Activated CD8-positive, alpha-beta memory T cell treated with anti-CD3 and anti-CD28 coated beads, Interleukin-2, amount 10 ng/mL, durations not matched to agents 7 days and 5 days (primary cell): ENCODE data around the gene SLC8A2. TPM values are rescaled to one million over a fixed set of nuclear protein-coding genes. Genes with fewer than 3 reads are reported as not detected.

Experiments used
- ATAC-seq: fragments of 150-1000 bp; cut with Tn5 transposase; one replicate; pipeline ENCODE4 v1.10.0; 2021; ENCODE audit warnings: moderate library complexity
- CTCF ChIA-PET: fragments of 350-600 bp; sonication (Branson Sonifier 250); formaldehyde crosslinking; loops from one replicate; lab custom pipeline; 2021; ENCODE audit warnings: antibody characterized with exemption; lab: Charles Lee
- DNase-seq: peaks from one replicate; pipeline ENCODE4 v3.0.0-alpha.2; 2020
- H3K27ac Mint-ChIP-seq: one replicate; pipeline ENCODE4 v1.8.0; 2021; ENCODE audit warnings: mild to moderate bottlenecking, mixed read lengths
- H3K27me3 Mint-ChIP-seq: one replicate; pipeline ENCODE4 v1.8.0; 2021; ENCODE audit warnings: mixed read lengths
- H3K36me3 Mint-ChIP-seq: one replicate; pipeline ENCODE4 v1.8.0; 2021; ENCODE audit warnings: mild to moderate bottlenecking, mixed read lengths
- H3K4me1 Mint-ChIP-seq: one replicate; pipeline ENCODE4 v1.8.0; 2021; ENCODE audit warnings: mixed read lengths
- H3K4me3 Mint-ChIP-seq: one replicate; pipeline ENCODE4 v1.8.0; 2021; ENCODE audit warnings: mild to moderate bottlenecking, moderate library complexity, mixed read lengths
- H3K9me3 Mint-ChIP-seq: one replicate; pipeline ENCODE4 v1.8.0; 2022; ENCODE audit warnings: low read depth, mixed read lengths
- total RNA-seq, 2 experiments: library from RNA; stranded (reverse); gene quantifications; one replicate each; pipeline ENCODE4 v1.2.3, GENCODE V29; 2021

The SLC8A2 gene
- total RNA-seq, 2 experiments from 2014 or later = 0.14 to 0.32 TPM

- CTCF ChIA-PET = interaction anchor here (0.5 to 1.0 kb wide), 2 partner anchors 56 to 209 kb away, joined by 3 read pairs; no protein-coding TSS in a partner anchor
- ATAC-seq = no peak
- Mint-ChIP-seq H3K27me3 (no peaks in the 10 kb centered on the region), H3K9me3 (no peaks in the 10 kb centered on the region), H3K36me3 (peaks cover 4% of the 10 kb centered on the region), H3K27ac (no peak overlapping the region), H3K4me1 (peaks cover 2% of the 10 kb centered on the region), H3K4me3 (no peak overlapping the region)
- DNase-seq = no peak
These were observed 26.9 kb upstream of the SLC8A2 start for GRCh38 chr19:47498561-47498960.

- CTCF ChIA-PET = no interaction called here
- Mint-ChIP-seq H3K27me3 (no peaks in the 10 kb centered on the region), H3K36me3 (peaks cover 2% of the 10 kb centered on the region), H3K27ac (no peak overlapping the region), H3K9me3 (no peaks in the 10 kb centered on the region), H3K4me1 (peaks cover 2% of the 10 kb centered on the region), H3K4me3 (no peak overlapping the region)
- no peak for DNase-seq
- ATAC-seq = no peak
These were observed 26.3 kb upstream of the SLC8A2 start for GRCh38 chr19:47497821-47498520.

GRCh38 chr19:47497050-47497766 lies 25.5 kb upstream of the SLC8A2 start:
- H3K4me1 Mint-ChIP-seq = peaks cover 2% of the 10 kb centered on the region
- peaks cover 2% of the 10 kb centered on the region for H3K36me3 Mint-ChIP-seq
- no peak overlapping the region for H3K27ac Mint-ChIP-seq
- H3K27me3 Mint-ChIP-seq = no peaks in the 10 kb centered on the region
- H3K4me3 Mint-ChIP-seq = no peak overlapping the region
- ATAC-seq (no peak), DNase-seq (no peak)
- H3K9me3 Mint-ChIP-seq = no peaks in the 10 kb centered on the region
- CTCF ChIA-PET = no interaction called here

- Mint-ChIP-seq H3K36me3 (peaks cover 2% of the 10 kb centered on the region), H3K27ac (peak overlapping the region; percentile 32), H3K9me3 (no peaks in the 10 kb centered on the region), H3K27me3 (no peaks in the 10 kb centered on the region), H3K4me3 (no peak overlapping the region), H3K4me1 (peaks cover 2% of the 10 kb centered on the region)
- DNase-seq (no peak), ATAC-seq (no peak)
- CTCF ChIA-PET = interaction anchor here (1.0 to 1.2 kb wide), 2 partner anchors 11 to 13 kb away, joined by 4 read pairs; no protein-coding TSS in a partner anchor
These were observed 24.0 kb upstream of the SLC8A2 start for GRCh38 chr19:47495478-47496372.

- DNase-seq (no peak), ATAC-seq (no peak)
- peaks cover 7% of the 10 kb centered on the region for H3K36me3 Mint-ChIP-seq
- H3K4me1 Mint-ChIP-seq = peaks cover 2% of the 10 kb centered on the region
- H3K27ac Mint-ChIP-seq = no peak overlapping the region
- H3K4me3 Mint-ChIP-seq = no peak overlapping the region
- no peaks in the 10 kb centered on the region for H3K27me3 Mint-ChIP-seq
- H3K9me3 Mint-ChIP-seq = no peaks in the 10 kb centered on the region
- CTCF ChIA-PET = interaction anchor here (0.6 to 1.2 kb wide), 2 partner anchors 12 to 39 kb away, joined by 3 to 4 read pairs; no protein-coding TSS in a partner anchor
These were observed 23.0 kb upstream of the SLC8A2 start for GRCh38 chr19:47494729-47495128.

- CTCF ChIA-PET = interaction anchor here (0.6 to 1.2 kb wide), 2 partner anchors 12 to 40 kb away, joined by 3 to 4 read pairs; no protein-coding TSS in a partner anchor
- ATAC-seq = no peak
- Mint-ChIP-seq H3K36me3 (peaks cover 7% of the 10 kb centered on the region), H3K4me1 (peaks cover 2% of the 10 kb centered on the region), H3K4me3 (no peak overlapping the region), H3K9me3 (no peaks in the 10 kb centered on the region), H3K27me3 (no peaks in the 10 kb centered on the region), H3K27ac (no peak overlapping the region)
- DNase-seq = no peak
These were observed 22.5 kb upstream of the SLC8A2 start for GRCh38 chr19:47494211-47494547.

GRCh38 chr19:47493378-47494210 lies 21.9 kb upstream of the SLC8A2 start:
- H3K27me3 Mint-ChIP-seq = no peaks in the 10 kb centered on the region
- H3K36me3 Mint-ChIP-seq = peaks cover 7% of the 10 kb centered on the region
- ATAC-seq (no peak), DNase-seq (no peak)
- H3K4me1 Mint-ChIP-seq = peaks cover 2% of the 10 kb centered on the region
- H3K9me3 Mint-ChIP-seq = no peaks in the 10 kb centered on the region
- H3K4me3 Mint-ChIP-seq = no peak overlapping the region
- no peak overlapping the region for H3K27ac Mint-ChIP-seq
- CTCF ChIA-PET = no interaction called here

- no peak overlapping the region for H3K27ac Mint-ChIP-seq
- CTCF ChIA-PET = interaction anchor here (1.1 kb wide), 1 partner anchor 9 kb away, joined by 3 read pairs; the partner anchor contains the start of gene KPTN
- no peak for DNase-seq
- no peak for ATAC-seq
- peaks cover 2% of the 10 kb centered on the region for H3K4me1 Mint-ChIP-seq
- peaks cover 7% of the 10 kb centered on the region for H3K36me3 Mint-ChIP-seq
- H3K9me3 Mint-ChIP-seq = no peaks in the 10 kb centered on the region
- H3K4me3 Mint-ChIP-seq = no peak overlapping the region
- H3K27me3 Mint-ChIP-seq = no peaks in the 10 kb centered on the region
These were observed 21.1 kb upstream of the SLC8A2 start for GRCh38 chr19:47492571-47493377.

- no peak overlapping the region for H3K27ac Mint-ChIP-seq
- DNase-seq (no peak), ATAC-seq (no peak)
- CTCF ChIA-PET = interaction anchor here (1.1 kb wide), 1 partner anchor 8 kb away, joined by 3 read pairs; the partner anchor contains the start of gene KPTN
- H3K9me3 Mint-ChIP-seq = no peaks in the 10 kb centered on the region
- peaks cover 6% of the 10 kb centered on the region for H3K4me1 Mint-ChIP-seq
- no peaks in the 10 kb centered on the region for H3K27me3 Mint-ChIP-seq
- no peak overlapping the region for H3K4me3 Mint-ChIP-seq
- H3K36me3 Mint-ChIP-seq = peaks cover 8% of the 10 kb centered on the region
These were observed 20.4 kb upstream of the SLC8A2 start for GRCh38 chr19:47492137-47492533.

GRCh38 chr19:47491358-47492136 lies 19.9 kb upstream of the SLC8A2 start:
- CTCF ChIA-PET = interaction anchor here (1.1 to 1.3 kb wide), 3 partner anchors 8 to 281 kb away, joined by 3 to 4 read pairs (median 3); partner anchors contain the start of gene KPTN
- Mint-ChIP-seq H3K4me1 (peaks cover 10% of the 10 kb centered on the region), H3K27ac (no peak overlapping the region)

GRCh38 chr19:47490847-47491246 lies 19.2 kb upstream of the SLC8A2 start:
- no peak for DNase-seq
- Mint-ChIP-seq H3K4me1 (peaks cover 17% of the 10 kb centered on the region), H3K27ac (no peak overlapping the region), H3K27me3 (no peaks in the 10 kb centered on the region), H3K36me3 (peaks cover 7% of the 10 kb centered on the region), H3K4me3 (no peak overlapping the region), H3K9me3 (no peaks in the 10 kb centered on the region)
- ATAC-seq = no peak
- CTCF ChIA-PET = interaction anchor here (1.1 to 1.3 kb wide), 2 partner anchors 11 to 280 kb away, joined by 3 to 4 read pairs; no protein-coding TSS in a partner anchor

More at GRCh38 chr19:47491358-47492136, 19.9 kb upstream of the SLC8A2 start:
- ATAC-seq (no peak), DNase-seq (no peak)
- Mint-ChIP-seq H3K27me3 (no peaks in the 10 kb centered on the region), H3K36me3 (peaks cover 7% of the 10 kb centered on the region), H3K4me3 (no peak overlapping the region), H3K9me3 (no peaks in the 10 kb centered on the region)
